ENCODE measurements around the gene NTRK2.

NTRK2 gene

GRCh38 chr9:85040146-85040545 is 370.6 kb downstream of the NTRK2 start:
- ChIA-PET POLR2A (no interaction called here), CTCF (interaction anchor here (1.1 kb wide), 1 partner anchor 12 kb away, joined by 3 read pairs; no protein-coding TSS in a partner anchor)
- TF ChIP-seq CTCF (IDR thresholded peaks at IDR 0.05; ENCODE audit: control extremely low read depth, extremely low read depth, low read depth, missing control alignments) = no peak
- DNase-seq (ENCODE audit: extremely low spot score) = no peak

- DNase-seq (ENCODE audit: extremely low spot score) = no peak
- ChIA-PET POLR2A (no interaction called here), CTCF (interaction anchor here (1.1 to 1.2 kb wide), 2 partner anchors 11 to 21 kb away, joined by 3 read pairs; no protein-coding TSS in a partner anchor)
- no peak for TF ChIP-seq CTCF (IDR thresholded peaks at IDR 0.05; ENCODE audit: control extremely low read depth, extremely low read depth, low read depth, missing control alignments)
These were observed 371.4 kb downstream of the NTRK2 start for GRCh38 chr9:85040821-85041465.

- CTCF ChIA-PET = interaction anchor here (1.2 kb wide), 1 partner anchor 20 kb away, joined by 3 read pairs; no protein-coding TSS in a partner anchor
- POLR2A ChIA-PET = no interaction called here
- no peak for TF ChIP-seq CTCF (IDR thresholded peaks at IDR 0.05; ENCODE audit: control extremely low read depth, extremely low read depth, low read depth, missing control alignments)
- no peak for DNase-seq (ENCODE audit: extremely low spot score)
These were observed 372.1 kb downstream of the NTRK2 start for GRCh38 chr9:85041466-85042137.

- DNase-seq (ENCODE audit: extremely low spot score) = no peak
- CTCF ChIA-PET = interaction anchor here (1.1 to 1.4 kb wide), 2 partner anchors 8 to 93 kb away, joined by 3 read pairs; no protein-coding TSS in a partner anchor
- POLR2A ChIA-PET = no interaction called here
- TF ChIP-seq CTCF (IDR thresholded peaks at IDR 0.05; ENCODE audit: control extremely low read depth, extremely low read depth, low read depth, missing control alignments) = no peak
These were observed 373.6 kb downstream of the NTRK2 start for GRCh38 chr9:85042981-85043647.

GRCh38 chr9:85045271-85045670 is 375.7 kb downstream of the NTRK2 start:
- ChIA-PET CTCF (interaction anchor here (0.7 to 1.2 kb wide), 4 partner anchors 8 to 47 kb away, joined by 3 read pairs; no protein-coding TSS in a partner anchor), POLR2A (interaction anchor here (0.7 kb wide), 1 partner anchor 20 kb away, joined by 3 read pairs; no protein-coding TSS in a partner anchor)
- TF ChIP-seq CTCF (IDR thresholded peaks at IDR 0.05; ENCODE audit: control extremely low read depth, extremely low read depth, low read depth, missing control alignments) = no peak
- DNase-seq (ENCODE audit: extremely low spot score) = no peak

- no peak for TF ChIP-seq CTCF (IDR thresholded peaks at IDR 0.05; ENCODE audit: control extremely low read depth, extremely low read depth, low read depth, missing control alignments)
- DNase-seq (ENCODE audit: extremely low spot score) = no peak
- ChIA-PET POLR2A (no interaction called here), CTCF (interaction anchor here (1.3 kb wide), 1 partner anchor 16 kb away, joined by 5 read pairs; no protein-coding TSS in a partner anchor)
These were observed 376.9 kb downstream of the NTRK2 start for GRCh38 chr9:85046475-85046874.

Data from GM10248 (cell line).